Calu3 (cell line): ENCODE measurements around the gene XG. TPM values are rescaled to one million over a fixed set of nuclear protein-coding genes. Genes with fewer than 3 reads are reported as not detected.

Experiments used
- BruUV-seq: library from RNA; stranded (reverse); fragments of 400-500 nt; replicated peaks from 2 replicates; lab custom pipeline; 2021; lab: Mats Ljungman, UMichigan
- CTCF ChIA-PET: fragments of 300-600 bp; sonication (Branson Sonifier 250); formaldehyde crosslinking; loops from one replicate; lab custom pipeline; 2022; ENCODE audit warnings: antibody characterized with exemption; lab: Charles Lee
- DNase-seq: peaks from one replicate; pipeline ENCODE4 v3.0.0; 2022
- H3K27ac Mint-ChIP-seq: one replicate; pipeline ENCODE4 v1.8.0; 2022; ENCODE audit warnings: mixed read lengths; ENCODE audit not compliant: unreplicated experiment
- H3K27me3 Mint-ChIP-seq: one replicate; pipeline ENCODE4 v1.8.0; 2022; ENCODE audit warnings: mixed read lengths; ENCODE audit not compliant: unreplicated experiment
- H3K36me3 Mint-ChIP-seq: one replicate; pipeline ENCODE4 v1.8.0; 2022; ENCODE audit warnings: mild to moderate bottlenecking, moderate library complexity, mixed read lengths; ENCODE audit not compliant: insufficient read depth, unreplicated experiment
- H3K4me1 Mint-ChIP-seq: one replicate; pipeline ENCODE4 v1.8.0; 2022; ENCODE audit warnings: mild to moderate bottlenecking, low read depth, mixed read lengths; ENCODE audit not compliant: unreplicated experiment
- H3K4me3 Mint-ChIP-seq: one replicate; pipeline ENCODE4 v1.8.0; 2022; ENCODE audit warnings: mild to moderate bottlenecking, low read depth, moderate library complexity, mixed read lengths; ENCODE audit not compliant: unreplicated experiment
- H3K9me3 Mint-ChIP-seq: one replicate; pipeline ENCODE4 v1.8.0; 2022; ENCODE audit warnings: low read depth, mixed read lengths; ENCODE audit not compliant: unreplicated experiment
- CTCF ChIP-seq: fragments of 200-600 bp; IDR thresholded peaks from one replicate; pipeline ENCODE4 v1.8.0; 2022; ENCODE audit warnings: antibody characterized with exemption; ENCODE audit not compliant: unreplicated experiment
- intact Hi-C: fragments of 100-400 bp; cut with micrococcal nuclease; formaldehyde crosslinking; loops from one replicate; pipeline ENCODE4 v1.10.0; 2022; ENCODE audit not compliant: unreplicated experiment
- total RNA-seq: library from RNA; stranded (reverse); gene quantifications from 2 replicates; pipeline ENCODE4 v1.2.3, GENCODE V29; 2022

The XG gene
- total RNA-seq, 1 experiment from 2014 or later, result not detected

- Mint-ChIP-seq H3K27me3 (no peaks in the 10 kb centered on the region), H3K36me3 (no peaks in the 10 kb centered on the region), H3K27ac (no peak overlapping the region), H3K9me3 (no peaks in the 10 kb centered on the region), H3K4me3 (no peak overlapping the region), H3K4me1 (peaks cover 12% of the 10 kb centered on the region)
- no TSS peak for BruUV-seq
- TF ChIP-seq CTCF, result no peak
- intact Hi-C loops, result no loop called here
- CTCF ChIA-PET, result no interaction called here
- no peak for DNase-seq
These were observed 40.4 kb upstream of the XG start for GRCh38 chrX:2711441-2711840.

DNA sequence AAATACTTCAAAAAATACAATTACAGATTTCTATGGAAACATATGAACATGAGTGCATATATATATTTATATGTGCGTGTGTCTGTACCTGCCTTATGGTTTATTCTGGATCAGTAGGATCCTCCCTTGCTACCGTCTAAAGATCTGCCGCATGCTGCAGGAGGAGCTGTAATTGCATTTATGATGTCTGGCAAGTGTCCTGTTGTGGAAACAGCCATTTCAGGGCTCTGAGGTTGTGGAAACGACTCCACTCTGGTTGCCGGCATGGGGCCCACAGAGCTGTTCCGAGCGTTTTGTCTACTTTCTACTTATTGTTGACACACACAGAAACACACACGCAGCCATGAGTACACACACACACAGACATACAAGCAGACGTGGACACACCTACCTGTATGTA is 39.4 kb upstream of the XG start:
- Mint-ChIP-seq H3K4me1 (peaks cover 12% of the 10 kb centered on the region), H3K36me3 (no peaks in the 10 kb centered on the region), H3K27ac (no peak overlapping the region), H3K27me3 (no peaks in the 10 kb centered on the region), H3K9me3 (no peaks in the 10 kb centered on the region), H3K4me3 (no peak overlapping the region)
- intact Hi-C loops, result no loop called here
- TF ChIP-seq CTCF, result no peak
- BruUV-seq, result no TSS peak
- DNase-seq, result no peak
- CTCF ChIA-PET, result no interaction called here

DNA sequence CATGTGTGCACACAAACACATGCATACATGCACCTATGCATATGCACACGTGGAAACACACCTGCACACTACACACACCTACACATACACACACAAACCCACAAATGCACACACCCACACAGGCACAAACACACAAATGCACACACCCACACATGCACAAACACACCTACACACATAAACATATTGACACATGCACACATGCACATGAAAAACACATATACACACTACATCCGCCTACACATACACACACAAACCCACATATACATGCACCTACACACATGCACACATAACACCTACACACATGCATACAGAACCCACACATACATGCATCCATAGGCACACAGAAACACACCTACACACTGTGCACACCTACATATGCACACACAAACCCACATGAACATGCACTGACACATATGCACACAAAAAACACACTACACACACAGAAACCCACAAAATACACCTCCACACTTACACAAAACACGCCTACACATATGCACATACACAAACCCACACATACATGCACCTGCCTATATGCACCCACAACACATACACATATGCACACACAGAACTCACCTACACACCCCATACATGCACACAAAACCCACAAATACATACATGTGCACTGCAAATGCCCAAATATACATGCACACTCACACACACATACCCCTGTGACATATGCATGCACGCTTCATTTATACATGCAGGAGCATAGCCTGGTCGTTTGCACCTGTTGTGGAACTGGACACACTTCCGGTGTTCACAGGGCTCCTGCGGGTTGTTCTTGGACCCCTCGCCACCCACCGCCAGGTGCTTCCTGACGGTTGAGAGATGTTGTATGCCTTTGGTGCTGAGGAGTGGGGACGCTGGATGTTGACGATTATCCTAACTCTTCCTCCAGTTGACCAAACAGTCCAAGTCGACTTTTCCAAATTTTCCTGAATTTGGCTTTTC is 38.7 kb upstream of the XG start:
- intact Hi-C loops, result no loop called here
- Mint-ChIP-seq H3K4me3 (no peak overlapping the region), H3K4me1 (peaks cover 12% of the 10 kb centered on the region), H3K27me3 (no peaks in the 10 kb centered on the region), H3K36me3 (no peaks in the 10 kb centered on the region), H3K9me3 (no peaks in the 10 kb centered on the region), H3K27ac (no peak overlapping the region)
- BruUV-seq, result no TSS peak
- no peak for TF ChIP-seq CTCF
- CTCF ChIA-PET, result no interaction called here
- no peak for DNase-seq

- peaks cover 4% of the 10 kb centered on the region for H3K36me3 Mint-ChIP-seq
- H3K27me3 Mint-ChIP-seq, result no peaks in the 10 kb centered on the region
- no peak for DNase-seq
- H3K9me3 Mint-ChIP-seq, result no peaks in the 10 kb centered on the region
- CTCF ChIA-PET, result no interaction called here
- H3K4me1 Mint-ChIP-seq, result peaks cover 12% of the 10 kb centered on the region
- H3K4me3 Mint-ChIP-seq, result no peak overlapping the region
- H3K27ac Mint-ChIP-seq, result no peak overlapping the region
- TF ChIP-seq CTCF, result no peak
- no TSS peak for BruUV-seq
- intact Hi-C loops, result no loop called here
These were observed 37.3 kb upstream of the XG start for GRCh38 chrX:2714551-2714950.
